GM23338 (cell line): ENCODE measurements around the gene SNRNP25. TPM values are rescaled to one million over a fixed set of nuclear protein-coding genes. Genes with fewer than 3 reads are reported as not detected.

Experiments
- ATAC-seq: fragments of 200-7000 bp; cut with Tn5 transposase; 3 replicates; pipeline ENCODE4 v1.9.1; 2020
- DNase-seq: peaks from one replicate; pipeline ENCODE4 v3.0.0-alpha.2; 2015; ENCODE audit warnings: low spot score
- H2AFZ ChIP-seq: fragments of 200-600 bp; sonication (generic); 2 replicates; pipeline ENCODE4 v1.8.0; 2016; ENCODE audit warnings: antibody characterized with exemption, mild to moderate bottlenecking, moderate library complexity
- H3F3A ChIP-seq: fragments of 200-600 bp; sonication (generic); replicated peaks from 2 replicates; pipeline ENCODE4 v1.8.0; 2017; ENCODE audit warnings: antibody characterized with exemption, mixed run types, low read depth
- H3K27ac ChIP-seq: fragments of 200-600 bp; sonication (generic); 2 replicates; pipeline ENCODE4 v1.6.1; 2016; ENCODE audit warnings: low read depth
- H3K27me3 ChIP-seq: fragments of 200-600 bp; sonication (generic); 2 replicates; pipeline ENCODE4 v1.8.0; 2016; ENCODE audit warnings: mild to moderate bottlenecking, mixed run types, moderate library complexity; ENCODE audit not compliant: insufficient read depth
- H3K36me3 ChIP-seq: fragments of 200-600 bp; sonication (generic); 2 replicates; pipeline ENCODE4 v1.8.0; 2016; ENCODE audit warnings: mild to moderate bottlenecking; ENCODE audit not compliant: insufficient read depth
- H3K4me1 ChIP-seq: fragments of 200-600 bp; sonication (generic); 2 replicates; pipeline ENCODE4 v1.8.0; 2016; ENCODE audit warnings: mild to moderate bottlenecking, moderate library complexity; ENCODE audit not compliant: insufficient read depth
- H3K4me2 ChIP-seq: fragments of 200-600 bp; sonication (generic); 2 replicates; pipeline ENCODE4 v1.7.1; 2017; ENCODE audit warnings: mixed run types
- H3K4me3 ChIP-seq: fragments of 200-600 bp; sonication (generic); 2 replicates; pipeline ENCODE4 v1.6.1; 2016; ENCODE audit warnings: mixed run types
- H3K79me2 ChIP-seq: fragments of 200-600 bp; sonication (generic); replicated peaks from 2 replicates; pipeline ENCODE4 v1.8.0; 2017; ENCODE audit warnings: mild to moderate bottlenecking; ENCODE audit not compliant: insufficient read depth
- H3K9me2 ChIP-seq: fragments of 200-600 bp; sonication (generic); 2 replicates; pipeline ENCODE4 v1.8.0; 2017; ENCODE audit not compliant: insufficient read depth
- H4K20me1 ChIP-seq: fragments of 200-600 bp; sonication (generic); replicated peaks from 2 replicates; pipeline ENCODE4 v1.8.0; 2017; ENCODE audit warnings: mild to moderate bottlenecking; ENCODE audit not compliant: insufficient read depth
- H3K27ac Mint-ChIP-seq: 2 replicates; pipeline ENCODE4 v1.8.0; 2020; ENCODE audit warnings: inconsistent platforms, mild to moderate bottlenecking, moderate library complexity, mixed read lengths
- H3K27me3 Mint-ChIP-seq: 3 replicates; pipeline ENCODE4 v1.8.0; 2022; ENCODE audit warnings: low read depth, mild to moderate bottlenecking, moderate library complexity, mixed read lengths, inconsistent platforms; ENCODE audit not compliant: insufficient read depth, poor library complexity
- H3K36me3 Mint-ChIP-seq: 3 replicates; pipeline ENCODE4 v1.8.0; 2021; ENCODE audit warnings: low read depth, mild to moderate bottlenecking, inconsistent platforms, moderate library complexity, mixed read lengths
- H3K4me1 Mint-ChIP-seq: 3 replicates; pipeline ENCODE4 v1.8.0; 2020; ENCODE audit warnings: mild to moderate bottlenecking, inconsistent platforms, mixed read lengths
- H3K4me3 Mint-ChIP-seq: 3 replicates; pipeline ENCODE4 v1.8.0; 2021; ENCODE audit warnings: moderate library complexity, mild to moderate bottlenecking, inconsistent platforms, mixed read lengths
- H3K9me3 Mint-ChIP-seq: 3 replicates; pipeline ENCODE4 v1.8.0; 2020; ENCODE audit warnings: moderate library complexity, mild to moderate bottlenecking, inconsistent platforms, mixed read lengths
- CREB1 ChIP-seq: fragments of 250-450 bp; sonication (Bioruptor Pico); IDR thresholded peaks from 2 replicates; pipeline ENCODE4 v1.5.0; 2020; ENCODE audit warnings: low read depth, mild to moderate bottlenecking, moderate library complexity
- CTCF ChIP-seq, 2 experiments: fragments of 200-600 bp in 1 of 2; sonication (generic) in 1 of 2; conservative IDR thresholded peaks; 2 replicates each; pipeline versions ENCODE4 v1.5.1 to v1.6.1; 2016 to 2017; ENCODE audit warnings: antibody characterized with exemption in 2 of 2, low read depth in 2 of 2, mild to moderate bottlenecking in 2 of 2, moderate library complexity in 1 of 2
- ETS1 ChIP-seq: IDR thresholded peaks from 2 replicates; pipeline ENCODE4 v1.6.1; 2016; ENCODE audit warnings: antibody characterized with exemption
- EZH2 ChIP-seq: fragments of 200-600 bp; sonication (generic); IDR thresholded peaks from one replicate; pipeline ENCODE4 v1.8.0; 2017; ENCODE audit warnings: antibody characterized with exemption, mild to moderate bottlenecking, low read depth; ENCODE audit not compliant: unreplicated experiment
- EZH2phosphoT487 ChIP-seq: fragments of 200-600 bp; sonication (generic); IDR thresholded peaks from one replicate; pipeline ENCODE4 v1.8.1; 2018; ENCODE audit warnings: antibody characterized with exemption; ENCODE audit not compliant: unreplicated experiment
- JUNB ChIP-seq: IDR thresholded peaks from one replicate; pipeline ENCODE4 v1.6.1; 2016; ENCODE audit warnings: antibody characterized with exemption; ENCODE audit not compliant: unreplicated experiment
- POLR2AphosphoS5 ChIP-seq: IDR thresholded peaks from 2 replicates; pipeline ENCODE4 v1.6.1; 2016; ENCODE audit warnings: antibody characterized with exemption, low read depth
- STAT1 ChIP-seq: IDR thresholded peaks from one replicate; pipeline ENCODE4 v1.6.1; 2016; ENCODE audit warnings: antibody characterized with exemption; ENCODE audit not compliant: unreplicated experiment
- ZNF114 ChIP-seq: fragments of 250-450 bp; sonication (Bioruptor Pico); IDR thresholded peaks from 2 replicates; pipeline ENCODE4 v1.5.0; 2020; ENCODE audit warnings: mild to moderate bottlenecking, moderate library complexity
- ZNF331 ChIP-seq: fragments of 250-450 bp; sonication (Bioruptor Pico); IDR thresholded peaks from 2 replicates; pipeline ENCODE4 v1.5.0; 2020; ENCODE audit warnings: low read depth, mild to moderate bottlenecking, moderate library complexity
- polyA plus RNA-seq: library from polyadenylated mRNA; unstranded; fragments of >200 nt; fragmentation: Nextera tagmentation; extraction: Ambion mirVana; gene quantifications from 2 replicates; pipeline ENCODE4 v1.2.1, GENCODE V29; 2016
- total RNA-seq: library from RNA; depleted of rRNA; stranded (reverse); fragments of >200 nt; shearing (Covaris generic); gene quantifications from 2 replicates; pipeline ENCODE4 v1.2.3, GENCODE V29; 2014
- TF ChIP-seq, protein P1 (sequence below): IDR thresholded peaks from one replicate; pipeline ENCODE4 v1.6.1; 2018; ENCODE audit warnings: antibody characterized with exemption; ENCODE audit not compliant: unreplicated experiment

The SNRNP25 gene
- total and polyA plus RNA-seq, 2 experiments from 2014 or later = 34.4 to 79.5 TPM

DNA sequence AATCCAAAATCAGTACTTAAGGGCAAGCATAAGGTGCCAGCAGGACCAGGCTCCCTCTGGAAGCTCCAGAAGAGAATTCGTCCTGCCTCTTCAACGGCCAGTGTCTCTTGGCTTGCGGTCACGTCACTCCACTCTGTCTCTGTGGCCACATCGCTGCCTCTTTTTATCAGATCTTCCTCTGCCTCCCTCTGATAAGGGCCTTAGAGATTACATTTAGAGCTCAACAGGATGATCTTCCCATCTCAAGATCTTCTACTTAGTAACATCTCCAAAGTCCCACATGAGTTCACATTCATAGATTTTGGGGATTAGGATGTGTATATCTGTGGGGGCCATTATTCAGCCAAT is 41.3 kb downstream of the SNRNP25 start (continued):
- no peak for TF ChIP-seq CTCF (conservative IDR thresholded peaks at IDR 0.05; ENCODE audit: low read depth in 2 of 2)
- no peak for TF ChIP-seq EZH2
- TF ChIP-seq, protein P1, sequence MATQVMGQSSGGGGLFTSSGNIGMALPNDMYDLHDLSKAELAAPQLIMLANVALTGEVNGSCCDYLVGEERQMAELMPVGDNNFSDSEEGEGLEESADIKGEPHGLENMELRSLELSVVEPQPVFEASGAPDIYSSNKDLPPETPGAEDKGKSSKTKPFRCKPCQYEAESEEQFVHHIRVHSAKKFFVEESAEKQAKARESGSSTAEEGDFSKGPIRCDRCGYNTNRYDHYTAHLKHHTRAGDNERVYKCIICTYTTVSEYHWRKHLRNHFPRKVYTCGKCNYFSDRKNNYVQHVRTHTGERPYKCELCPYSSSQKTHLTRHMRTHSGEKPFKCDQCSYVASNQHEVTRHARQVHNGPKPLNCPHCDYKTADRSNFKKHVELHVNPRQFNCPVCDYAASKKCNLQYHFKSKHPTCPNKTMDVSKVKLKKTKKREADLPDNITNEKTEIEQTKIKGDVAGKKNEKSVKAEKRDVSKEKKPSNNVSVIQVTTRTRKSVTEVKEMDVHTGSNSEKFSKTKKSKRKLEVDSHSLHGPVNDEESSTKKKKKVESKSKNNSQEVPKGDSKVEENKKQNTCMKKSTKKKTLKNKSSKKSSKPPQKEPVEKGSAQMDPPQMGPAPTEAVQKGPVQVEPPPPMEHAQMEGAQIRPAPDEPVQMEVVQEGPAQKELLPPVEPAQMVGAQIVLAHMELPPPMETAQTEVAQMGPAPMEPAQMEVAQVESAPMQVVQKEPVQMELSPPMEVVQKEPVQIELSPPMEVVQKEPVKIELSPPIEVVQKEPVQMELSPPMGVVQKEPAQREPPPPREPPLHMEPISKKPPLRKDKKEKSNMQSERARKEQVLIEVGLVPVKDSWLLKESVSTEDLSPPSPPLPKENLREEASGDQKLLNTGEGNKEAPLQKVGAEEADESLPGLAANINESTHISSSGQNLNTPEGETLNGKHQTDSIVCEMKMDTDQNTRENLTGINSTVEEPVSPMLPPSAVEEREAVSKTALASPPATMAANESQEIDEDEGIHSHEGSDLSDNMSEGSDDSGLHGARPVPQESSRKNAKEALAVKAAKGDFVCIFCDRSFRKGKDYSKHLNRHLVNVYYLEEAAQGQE = no peak
- TF ChIP-seq POLR2AphosphoS5 = no peak
- TF ChIP-seq JUNB = no peak
- TF ChIP-seq ETS1 = no peak
- TF ChIP-seq STAT1 = no peak
- no peak for TF ChIP-seq EZH2phosphoT487
- TF ChIP-seq CREB1 (CRISPR knock-in tag) = no peak
- TF ChIP-seq ZNF114 (CRISPR knock-in tag) = no peak
- no peak for TF ChIP-seq ZNF331 (CRISPR knock-in tag)

GRCh38 chr16:96935-97381 is 43.3 kb downstream of the SNRNP25 start:
- Mint-ChIP-seq H3K27me3 (peaks cover 9% of the 10 kb centered on the region), H3K4me3 (no peak overlapping the region), H3K36me3 (peaks cover 3% of the 10 kb centered on the region; the same call in 1 of the 3 replicates), H3K4me1 (no peaks in the 10 kb centered on the region), H3K27ac (no peak overlapping the region), H3K9me3 (no peaks in the 10 kb centered on the region)
- TF ChIP-seq ZNF114 (CRISPR knock-in tag) = no peak
- no peak for TF ChIP-seq STAT1
- TF ChIP-seq POLR2AphosphoS5 = 0 out of 2 replicates have a peak, but pooled peaks have one; percentile 20
- TF ChIP-seq CTCF (conservative IDR thresholded peaks at IDR 0.05; ENCODE audit: low read depth in 2 of 2) = peak; percentile 99 to 100
- no peak for TF ChIP-seq JUNB
- TF ChIP-seq ZNF331 (CRISPR knock-in tag) = no peak
- peak; percentile 61; the same call in 1 of the 2 replicates for TF ChIP-seq CREB1 (CRISPR knock-in tag)
- TF ChIP-seq, protein P1 = no peak
- no peak for TF ChIP-seq EZH2
- ATAC-seq (peak; percentile 92), DNase-seq (peak; percentile 96)
- no peak overlapping the region for H3K4me2 ChIP-seq
- no peaks in the 10 kb centered on the region; the same call in 1 of the 2 replicates for H4K20me1 ChIP-seq
- no peaks in the 10 kb centered on the region for H3K9me2 ChIP-seq
- no peak overlapping the region for H2AFZ ChIP-seq
- no peaks in the 10 kb centered on the region for H3K4me1 ChIP-seq
- H3K27ac ChIP-seq = no peak overlapping the region
- no peaks in the 10 kb centered on the region for H3K27me3 ChIP-seq
- no peak overlapping the region for H3K4me3 ChIP-seq
- no peaks in the 10 kb centered on the region for H3K36me3 ChIP-seq
- no peaks in the 10 kb centered on the region for H3K79me2 ChIP-seq
- H3F3A ChIP-seq = 0 out of 2 replicates have a peak, but pooled peaks cover 6% of the 10 kb centered on the region
